ENCODE results near the gene VMO1. TPM values are rescaled to one million over a fixed set of nuclear protein-coding genes. Genes with fewer than 3 reads are reported as not detected.

VMO1 gene
- total RNA-seq, 1 experiment from 2014 or later: 0.58 TPM

- DNase-seq (ENCODE audit: low spot score): no peak
These were observed 14.5 kb upstream of the VMO1 start for GRCh38 chr17:4800462-4801196.

- no peak for DNase-seq (ENCODE audit: low spot score)
These were observed 10.4 kb upstream of the VMO1 start for GRCh38 chr17:4796552-4796920.

GRCh38 chr17:4795168-4795567 is 9.0 kb upstream of the VMO1 start:
- no peak for DNase-seq (ENCODE audit: low spot score)

- DNase-seq (ENCODE audit: low spot score): no peak
These were observed 4.5 kb upstream of the VMO1 start for GRCh38 chr17:4790705-4791088.

GRCh38 chr17:4789951-4790704 is 4.0 kb upstream of the VMO1 start:
- DNase-seq (ENCODE audit: low spot score): peak; percentile 78

GRCh38 chr17:4789701-4789950 is 3.5 kb upstream of the VMO1 start:
- peak; percentile 45 for DNase-seq (ENCODE audit: low spot score)

- DNase-seq (ENCODE audit: low spot score): no peak
These were observed 2.9 kb upstream of the VMO1 start, which contains the start of gene GLTPD2 for GRCh38 chr17:4788807-4789700. GLTPD2 (plus strand) TSS chr17:4788964; CDS start chr17:4789012, 48 bp downstream.

- DNase-seq (ENCODE audit: low spot score): no peak
These were observed 2.1 kb upstream of the VMO1 start for GRCh38 chr17:4788159-4788806.

GRCh38 chr17:4786516-4786915 is 352 bp upstream of the VMO1 start:
- no peak for DNase-seq (ENCODE audit: low spot score)

- no peak for DNase-seq (ENCODE audit: low spot score)
These were observed 656 bp downstream of the VMO1 start for GRCh38 chr17:4785311-4786105.

GRCh38 chr17:4782652-4783051 is 3.5 kb downstream of the VMO1 start:
- DNase-seq (ENCODE audit: low spot score): no peak

GRCh38 chr17:4780325-4780955 is 5.7 kb downstream of the VMO1 start:
- DNase-seq (ENCODE audit: low spot score): no peak

GRCh38 chr17:4777969-4778760 is 8.0 kb downstream of the VMO1 start:
- no peak for DNase-seq (ENCODE audit: low spot score)

GRCh38 chr17:4772235-4772613 is 13.9 kb downstream of the VMO1 start:
- no peak for DNase-seq (ENCODE audit: low spot score)

- peak; percentile 70 for DNase-seq (ENCODE audit: low spot score)
These were observed 14.5 kb downstream of the VMO1 start, which contains the start of gene TM4SF5 for GRCh38 chr17:4771519-4772234. TM4SF5 (plus strand) TSS chr17:4771886; CDS start chr17:4771923, 37 bp downstream.

GRCh38 chr17:4769628-4770027 is 16.5 kb downstream of the VMO1 start:
- no peak for DNase-seq (ENCODE audit: low spot score)

GRCh38 chr17:4768298-4768697 is 17.9 kb downstream of the VMO1 start:
- DNase-seq (ENCODE audit: low spot score): no peak

GRCh38 chr17:4766723-4767122 is 19.4 kb downstream of the VMO1 start:
- DNase-seq (ENCODE audit: low spot score): no peak

- no peak for DNase-seq (ENCODE audit: low spot score)
These were observed 20.0 kb downstream of the VMO1 start for GRCh38 chr17:4766201-4766600.
